AG10803 (cell line): ENCODE results near the gene KCNMA1.
A peak's percentile ranks its signal among the peaks of the same experiment; 100 is the strongest.

Source experiments
- DNase-seq: peaks from one replicate; pipeline ENCODE4 v3.0.0; 2010; ENCODE audit warnings: low read depth
- H3K4me3 ChIP-seq: 2 replicates; pipeline ENCODE4 v1.5.1; 2011; ENCODE audit warnings: mild to moderate bottlenecking, low read length, control low read depth
- TF ChIP-seq, protein P1 (sequence below): conservative IDR thresholded peaks from 2 replicates; pipeline ENCODE4 v1.5.1; 2011; ENCODE audit warnings: mild to moderate bottlenecking, low read length, control low read depth, inconsistent platforms

Gene KCNMA1

DNA sequence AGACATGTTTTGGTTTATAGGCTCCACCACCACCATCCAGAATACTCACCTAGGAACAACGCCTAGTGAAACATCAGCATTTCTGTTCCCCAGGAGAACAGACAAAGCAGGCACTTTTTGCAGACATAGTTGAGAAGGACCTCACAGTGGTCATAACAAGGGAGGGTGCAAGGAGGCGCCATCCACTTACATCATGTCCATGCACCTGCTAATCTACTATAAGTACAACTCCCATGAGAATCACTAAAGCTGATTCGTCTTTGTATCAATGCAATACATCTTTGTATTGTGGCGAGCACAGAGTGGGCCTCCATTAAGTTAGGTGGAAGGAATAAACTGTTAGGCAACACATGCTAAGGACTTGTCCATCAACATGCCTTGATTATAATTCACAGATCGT lies 207.1 kb downstream of the KCNMA1 start:
- H3K4me3 ChIP-seq = no peak overlapping the region
- TF ChIP-seq, protein P1, sequence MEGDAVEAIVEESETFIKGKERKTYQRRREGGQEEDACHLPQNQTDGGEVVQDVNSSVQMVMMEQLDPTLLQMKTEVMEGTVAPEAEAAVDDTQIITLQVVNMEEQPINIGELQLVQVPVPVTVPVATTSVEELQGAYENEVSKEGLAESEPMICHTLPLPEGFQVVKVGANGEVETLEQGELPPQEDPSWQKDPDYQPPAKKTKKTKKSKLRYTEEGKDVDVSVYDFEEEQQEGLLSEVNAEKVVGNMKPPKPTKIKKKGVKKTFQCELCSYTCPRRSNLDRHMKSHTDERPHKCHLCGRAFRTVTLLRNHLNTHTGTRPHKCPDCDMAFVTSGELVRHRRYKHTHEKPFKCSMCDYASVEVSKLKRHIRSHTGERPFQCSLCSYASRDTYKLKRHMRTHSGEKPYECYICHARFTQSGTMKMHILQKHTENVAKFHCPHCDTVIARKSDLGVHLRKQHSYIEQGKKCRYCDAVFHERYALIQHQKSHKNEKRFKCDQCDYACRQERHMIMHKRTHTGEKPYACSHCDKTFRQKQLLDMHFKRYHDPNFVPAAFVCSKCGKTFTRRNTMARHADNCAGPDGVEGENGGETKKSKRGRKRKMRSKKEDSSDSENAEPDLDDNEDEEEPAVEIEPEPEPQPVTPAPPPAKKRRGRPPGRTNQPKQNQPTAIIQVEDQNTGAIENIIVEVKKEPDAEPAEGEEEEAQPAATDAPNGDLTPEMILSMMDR = no peak
- DNase-seq = no peak

DNA sequence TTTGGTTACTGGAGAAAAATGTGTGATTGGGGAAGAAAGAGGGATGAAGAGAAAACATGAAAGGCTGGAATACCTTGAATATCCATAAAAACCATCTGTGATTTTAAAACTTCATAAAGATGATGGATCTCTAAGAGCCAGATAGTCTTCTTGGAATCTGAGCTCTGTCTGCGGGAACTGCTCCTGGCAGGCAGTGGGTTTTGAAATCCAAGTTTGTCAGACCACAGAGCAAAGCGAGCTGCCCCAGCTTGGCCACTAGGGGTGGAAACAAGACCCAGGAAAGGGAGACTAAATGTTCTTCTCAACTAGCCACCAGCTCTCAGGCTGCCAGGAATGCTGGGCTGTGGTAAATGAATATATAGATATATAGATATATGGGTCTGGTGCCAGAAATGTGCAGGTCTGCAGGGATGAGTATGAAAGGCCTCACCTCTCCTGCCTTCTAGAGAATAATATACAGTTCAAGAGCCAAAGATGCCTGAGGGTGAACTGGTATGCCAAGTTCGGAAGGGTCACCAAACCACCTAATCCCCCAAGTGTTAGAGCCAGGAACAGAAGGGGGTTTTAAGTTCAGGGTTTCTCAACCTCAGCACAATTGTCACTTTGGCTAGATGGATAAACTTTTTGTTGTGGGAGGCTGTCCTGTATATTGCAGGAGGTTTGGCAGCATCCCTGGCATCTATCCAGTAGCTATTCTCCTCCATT lies 208.8 kb downstream of the KCNMA1 start:
- no peak overlapping the region for H3K4me3 ChIP-seq
- peak; percentile 76 for DNase-seq
- TF ChIP-seq, protein P1 = peak; percentile 68

DNA sequence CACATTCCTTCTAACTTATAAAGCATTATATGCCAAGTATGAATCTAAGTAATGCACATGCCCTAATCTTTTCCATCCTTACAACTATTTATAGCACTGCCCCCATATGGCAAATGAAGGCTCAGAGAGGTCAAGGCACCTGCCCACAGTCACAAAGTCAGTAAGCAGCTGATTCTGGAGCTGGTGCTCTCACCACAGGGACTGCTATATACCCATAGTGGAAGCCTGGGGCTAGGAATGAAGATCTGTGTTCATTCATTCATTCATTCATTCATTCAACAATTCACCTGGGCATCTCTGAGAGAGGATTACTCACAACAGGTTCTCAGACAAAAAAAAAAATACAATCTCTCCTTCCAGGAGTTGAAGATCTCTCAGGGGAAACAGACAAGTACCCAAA lies 213.4 kb downstream of the KCNMA1 start:
- H3K4me3 ChIP-seq = no peak overlapping the region
- DNase-seq = peak; percentile 35
- TF ChIP-seq, protein P1 = no peak

DNA sequence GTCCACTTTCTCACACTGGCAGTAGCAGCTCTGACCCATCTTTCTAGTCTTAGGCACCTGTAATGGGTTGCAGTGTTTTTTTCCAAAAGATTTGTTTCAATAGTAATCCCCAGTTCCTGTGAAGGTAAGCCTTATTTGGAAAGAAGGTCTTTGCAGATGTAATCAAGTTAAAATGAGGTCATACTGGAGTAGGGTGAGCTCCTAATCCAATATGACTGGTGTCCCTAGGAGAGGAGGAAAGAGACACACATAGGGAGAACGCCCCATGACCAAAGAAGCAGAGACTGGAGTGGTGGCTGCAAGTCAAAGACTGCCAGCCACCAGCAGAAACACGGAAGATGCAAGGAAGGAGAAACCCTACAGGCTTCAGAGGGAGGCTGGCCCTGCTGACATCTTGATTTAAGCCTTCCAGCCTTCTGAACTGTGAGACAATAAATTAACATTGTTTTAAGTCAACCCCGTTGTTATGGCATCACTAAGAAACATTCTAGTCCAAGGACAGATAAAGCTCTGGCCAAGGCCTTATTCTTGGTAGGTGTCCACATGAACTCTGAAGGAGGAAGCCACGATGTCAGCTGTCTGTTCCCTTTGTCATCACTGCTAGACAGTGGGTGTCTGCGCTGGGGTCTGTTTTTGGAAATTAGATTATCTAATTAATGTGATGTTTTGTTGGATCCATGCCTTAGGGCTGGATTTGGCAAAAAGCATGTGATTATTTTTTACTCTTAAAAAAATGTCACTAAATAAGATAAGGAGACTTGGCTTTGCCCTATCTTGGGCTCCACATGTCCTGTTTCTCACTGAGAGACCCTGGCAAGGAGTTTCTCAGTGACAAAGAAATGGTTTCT lies 214.9 kb downstream of the KCNMA1 start:
- DNase-seq = peak; percentile 28
- no peak overlapping the region for H3K4me3 ChIP-seq
- TF ChIP-seq, protein P1 = no peak

DNA sequence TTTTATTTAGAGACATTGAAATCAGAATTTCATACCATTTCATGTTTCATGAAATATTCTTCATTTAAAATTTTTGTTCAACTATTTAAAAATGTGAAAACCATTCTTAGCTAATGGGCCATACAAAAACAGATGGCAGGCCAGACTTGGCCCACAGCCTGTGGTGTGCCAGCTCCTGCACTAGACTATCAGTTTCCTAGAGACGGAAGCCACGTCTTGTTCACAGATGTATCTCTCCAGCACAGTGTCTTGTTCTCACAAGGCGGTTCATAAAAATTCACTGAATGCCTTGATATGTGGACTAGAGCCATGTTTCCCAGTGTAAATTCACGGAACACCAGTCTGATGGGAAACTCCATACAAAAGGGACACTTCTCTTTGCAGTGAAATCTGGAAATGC lies 216.0 kb downstream of the KCNMA1 start:
- no peak overlapping the region for H3K4me3 ChIP-seq
- TF ChIP-seq, protein P1 = no peak
- DNase-seq = peak; percentile 59

DNA sequence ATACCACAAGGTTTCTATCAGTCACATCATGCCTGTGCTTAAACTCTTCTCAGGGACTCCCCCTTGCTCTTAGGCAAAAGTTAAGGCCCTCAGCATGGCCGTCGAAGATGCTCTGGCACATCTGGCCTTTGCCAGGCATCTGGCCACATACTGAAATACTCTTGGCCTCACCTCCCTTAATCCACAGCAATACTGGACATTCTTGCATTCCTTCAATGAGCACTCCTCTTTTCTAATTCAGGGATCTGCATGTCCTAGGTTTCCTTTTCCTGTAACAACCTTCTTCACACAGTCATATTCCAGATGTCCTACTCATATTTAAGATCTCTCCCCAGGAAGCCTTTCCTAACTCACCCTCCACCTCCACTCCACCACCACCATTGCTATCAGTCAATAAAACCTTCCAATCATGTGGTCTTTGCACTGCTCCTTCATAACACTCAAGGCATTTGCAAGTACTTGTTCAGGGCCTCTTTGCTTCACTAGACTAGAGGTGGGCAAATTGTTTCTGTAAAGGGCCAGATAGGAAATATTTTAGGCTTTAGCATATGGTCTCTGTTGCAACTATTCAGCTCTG lies 216.6 kb downstream of the KCNMA1 start:
- TF ChIP-seq, protein P1 = no peak
- no peak overlapping the region for H3K4me3 ChIP-seq
- peak; percentile 78 for DNase-seq
